A673 (cell line): ENCODE results near the gene KANSL1L.

Experiments used
- CTCF ChIP-seq: fragments of 300-800, 200-600 bp; sonication (generic); conservative IDR thresholded peaks from 2 replicates; pipeline ENCODE4 v1.5.1; 2017; ENCODE audit warnings: low read depth, mild to moderate bottlenecking, antibody characterized with exemption, low read length, moderate library complexity, mixed read lengths
- EZH2 ChIP-seq: fragments of 200-600 bp; sonication (generic); IDR thresholded peaks from 2 replicates; pipeline ENCODE4 v1.6.1; 2017; ENCODE audit warnings: borderline replicate concordance, low read depth, mild to moderate bottlenecking, mixed read lengths, antibody characterized with exemption, low read length; ENCODE audit not compliant: poor library complexity, severe bottlenecking

- TF ChIP-seq CTCF (no peak), EZH2 (no peak)
Measured at GRCh38 chr2:210063306-210063705, 107.9 kb downstream of the KANSL1L start.
